Measurements from ENCODE around the gene RNF41.

- TF ChIP-seq CTCF (IDR thresholded peaks at IDR 0.05): no peak
- no peak for TF ChIP-seq POLR2A (IDR thresholded peaks at IDR 0.05)
- TF ChIP-seq EP300 (IDR thresholded peaks at IDR 0.05): no peak
Observed at GRCh38 chr12:56188131-56188777, 33.5 kb downstream of the RNF41 start.

All from tibial nerve (tissue), 4 donors.